Stimulated activated CD4-positive, alpha-beta T cell treated with anti-CD3 and anti-CD28 coated beads, TNF-alpha, amount 100 ng/mL, for 24 hours (primary cell): ENCODE data around the gene PRF1.

ENCODE experiments used
- DNase-seq, 3 experiments: peaks; one replicate each; pipeline ENCODE4 v3.0.0-alpha.2; 2020; ENCODE audit warnings: low read depth in 3 of 3

Gene PRF1

GRCh38 chr10:70561070-70561469 lies 41.5 kb downstream of the PRF1 start:
- no peak for DNase-seq

- no peak for DNase-seq
Observed at GRCh38 chr10:70560511-70560941, 42.0 kb downstream of the PRF1 start.

- no peak for DNase-seq
Observed at GRCh38 chr10:70559861-70560260, 42.7 kb downstream of the PRF1 start.

- DNase-seq, result peak; percentile 38 to 68 (median 53)
Observed at GRCh38 chr10:70558871-70559810, 43.4 kb downstream of the PRF1 start.

- no peak for DNase-seq
Observed at GRCh38 chr10:70558295-70558694, 44.2 kb downstream of the PRF1 start.

- DNase-seq, result no peak
Observed at GRCh38 chr10:70557876-70558275, 44.7 kb downstream of the PRF1 start.

- DNase-seq, result no peak
Observed at GRCh38 chr10:70557086-70557845, 45.3 kb downstream of the PRF1 start.

- DNase-seq, result no peak
Observed at GRCh38 chr10:70555371-70555770, 47.2 kb downstream of the PRF1 start.

- DNase-seq, result no peak
Observed at GRCh38 chr10:70552586-70552985, 50.0 kb downstream of the PRF1 start.

- no peak for DNase-seq
Observed at GRCh38 chr10:70551971-70552422, 50.5 kb downstream of the PRF1 start.

- no peak for DNase-seq
Observed at GRCh38 chr10:70551466-70551865, 51.1 kb downstream of the PRF1 start.

GRCh38 chr10:70550459-70550858 lies 52.1 kb downstream of the PRF1 start:
- no peak for DNase-seq

GRCh38 chr10:70549962-70550458 lies 52.5 kb downstream of the PRF1 start:
- peak; percentile 52 to 71 (median 54) for DNase-seq

- DNase-seq, result no peak
Observed at GRCh38 chr10:70549351-70549961, 53.1 kb downstream of the PRF1 start.
